UCSD-AML1 (cell line): Measurements from ENCODE around the gene PIAS2.

Source experiments
- DNase-seq: peaks from one replicate; lab custom pipeline; 2025; ENCODE audit not compliant: unreplicated experiment; lab: John Stamatoyannopoulos, UW

The PIAS2 gene

GRCh38 chr18:46764586-46764985 lies 152.7 kb downstream of the PIAS2 start:
- no peak for DNase-seq

- no peak for DNase-seq
Observed at GRCh38 chr18:46761059-46761769, 156.1 kb downstream of the PIAS2 start.

GRCh38 chr18:46759890-46760289 lies 157.4 kb downstream of the PIAS2 start:
- DNase-seq: no peak

GRCh38 chr18:46756559-46757201 lies 160.6 kb downstream of the PIAS2 start, which contains the start of gene ST8SIA5:
TSS of gene ST8SIA5 (minus strand) at chr18:46757053. CDS start at chr18:46756508, 545 bp downstream.
- DNase-seq: no peak

- DNase-seq: no peak
Observed at GRCh38 chr18:46756025-46756558, 161.2 kb downstream of the PIAS2 start.

GRCh38 chr18:46755315-46756024 lies 161.8 kb downstream of the PIAS2 start:
- DNase-seq: peak; percentile 27

GRCh38 chr18:46754661-46755292 lies 162.5 kb downstream of the PIAS2 start:
- DNase-seq: no peak

GRCh38 chr18:46754188-46754587 lies 163.1 kb downstream of the PIAS2 start:
- no peak for DNase-seq
